Anterior cingulate cortex (tissue), 58 donors: ENCODE results near the gene FAS.

ENCODE experiments used
- DNase-seq, 58 donors: peaks; one replicate each; lab custom pipeline; 2025; lab: John Stamatoyannopoulos, UW

Gene FAS

DNA sequence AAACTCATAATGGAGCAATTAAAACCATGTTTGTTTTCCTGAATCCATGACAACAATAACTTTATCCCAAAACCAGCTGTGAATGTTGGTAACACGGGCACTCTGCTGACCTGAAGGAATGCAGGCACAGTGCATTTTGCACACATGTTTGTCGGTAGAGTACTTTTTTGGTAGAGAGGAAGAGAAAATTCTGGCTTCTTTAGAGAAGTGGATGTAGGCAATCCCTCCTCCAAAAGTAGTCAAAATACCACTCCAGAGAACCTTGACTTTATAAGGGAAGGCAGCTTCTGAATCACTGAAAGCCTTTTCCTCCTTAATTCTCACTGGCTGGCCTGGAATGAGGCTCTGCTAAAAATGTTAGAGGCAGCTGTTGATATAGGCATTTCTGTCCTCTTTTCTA lies 22.2 kb upstream of the FAS start:
- no peak for DNase-seq

DNA sequence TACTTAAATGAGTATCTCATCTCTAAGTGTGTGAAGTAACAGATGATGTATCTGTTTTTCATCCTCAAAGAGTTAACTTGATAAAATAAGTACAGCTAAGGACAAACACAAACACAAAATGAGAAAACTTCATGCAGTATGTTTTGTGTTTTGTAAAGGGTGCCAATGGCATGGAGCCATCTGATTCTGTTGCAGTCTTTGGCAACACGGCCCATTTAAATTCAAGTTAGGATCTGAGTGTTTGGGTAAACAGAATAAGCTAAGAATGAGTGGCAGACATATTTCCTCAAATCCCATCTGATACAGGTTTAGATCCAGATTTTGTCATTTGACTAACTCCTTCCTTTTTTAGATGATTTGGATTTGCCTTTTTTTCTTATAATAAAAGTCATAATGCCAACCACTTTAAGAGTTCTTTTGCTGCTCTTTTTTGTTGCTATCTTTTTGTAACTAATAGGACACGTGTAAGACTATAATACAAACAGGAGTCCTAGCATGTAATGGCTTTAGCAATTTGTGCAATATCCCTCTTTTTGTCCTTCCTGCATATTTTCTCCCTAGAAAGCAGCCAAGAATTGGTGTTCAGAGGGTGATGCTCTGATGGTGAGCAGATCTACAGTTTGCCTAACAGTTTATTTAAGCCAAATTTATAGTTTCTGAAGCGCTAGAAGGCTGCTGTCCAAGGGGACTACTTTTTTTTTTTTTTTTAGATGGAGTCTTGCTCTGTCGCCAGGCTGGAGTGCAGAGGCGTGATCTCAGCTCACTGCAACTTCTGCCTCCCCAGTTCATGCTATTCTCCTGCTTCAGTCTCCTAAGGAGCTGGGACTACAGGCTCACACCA lies 19.2 kb upstream of the FAS start:
- no peak for DNase-seq

DNA sequence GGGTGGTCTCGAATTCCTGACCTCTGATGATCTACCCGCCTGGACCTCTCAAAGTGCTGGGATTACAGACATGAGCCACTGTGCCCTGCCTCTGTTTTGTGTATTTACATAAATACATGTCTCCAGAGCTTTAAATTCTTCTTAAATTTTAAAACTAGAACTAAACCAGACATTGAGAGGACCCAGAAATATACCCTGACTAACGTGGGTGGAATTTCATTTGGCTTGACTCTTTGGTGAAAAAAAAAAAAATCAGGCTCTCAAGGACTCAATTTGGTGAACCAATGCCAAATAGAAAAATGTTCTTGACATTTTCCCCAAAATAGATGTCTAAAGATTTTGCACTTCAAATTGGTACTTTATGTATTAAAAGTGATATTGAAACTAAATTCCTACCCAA lies 16.6 kb upstream of the FAS start:
- no peak for DNase-seq

DNA sequence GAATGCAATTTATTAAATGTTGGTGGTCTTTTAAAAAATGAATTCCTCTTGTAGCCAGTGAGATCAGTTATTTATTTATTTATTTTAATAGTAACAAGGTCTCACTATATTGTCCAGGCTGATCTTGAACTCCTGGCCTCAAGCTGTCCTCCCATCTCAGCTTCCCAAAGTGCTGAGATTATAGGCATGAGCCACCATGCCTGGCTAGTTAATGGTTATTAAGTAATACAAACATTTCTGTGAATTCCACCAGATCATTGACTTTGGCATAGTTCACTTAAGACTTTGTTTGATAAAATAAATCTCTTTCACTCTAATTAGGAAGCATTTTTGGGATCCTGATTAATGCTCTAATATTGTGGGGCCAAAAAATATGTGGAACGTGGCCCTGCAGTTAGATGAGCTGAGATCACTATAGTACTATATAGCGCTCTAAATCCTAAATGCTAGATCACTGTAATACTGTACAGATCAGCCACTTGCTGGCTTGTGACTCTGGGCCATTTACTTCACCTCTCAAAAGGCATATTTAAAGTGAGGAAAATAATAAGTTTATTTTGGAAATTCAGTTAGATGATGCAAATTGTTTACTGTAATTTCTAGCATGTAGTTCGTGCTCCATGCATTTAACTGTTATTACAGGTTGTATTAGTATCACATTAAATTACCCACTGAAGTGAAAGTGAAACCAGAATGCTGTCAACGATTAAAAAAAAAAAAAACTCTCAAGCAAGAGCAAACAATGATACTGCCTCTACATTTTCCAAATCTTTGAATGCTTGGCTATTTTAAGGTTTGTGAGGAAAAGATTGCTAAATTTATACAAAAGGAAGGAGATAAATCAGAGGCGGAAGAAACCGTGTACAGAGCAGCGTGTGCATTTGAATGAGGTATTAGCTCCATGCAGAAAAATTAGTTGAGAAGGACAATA lies 15.9 kb upstream of the FAS start:
- no peak for DNase-seq

DNA sequence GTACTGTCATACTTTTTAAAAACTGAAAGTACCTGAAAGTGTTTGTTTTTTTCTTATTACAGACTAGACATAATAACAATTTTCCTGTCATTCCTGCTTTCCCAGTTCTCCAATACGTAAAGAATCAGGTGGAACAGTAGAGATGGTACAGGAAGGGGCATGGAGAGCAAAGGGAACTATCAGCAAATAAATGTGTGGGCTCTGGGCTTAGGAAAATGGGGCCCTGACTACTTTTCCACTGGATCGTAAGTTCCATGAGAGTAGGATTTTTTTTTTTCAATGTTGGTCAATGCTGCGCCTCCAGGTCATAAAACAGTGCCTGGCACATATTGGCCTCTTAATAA lies 15.2 kb upstream of the FAS start:
- no peak for DNase-seq

DNA sequence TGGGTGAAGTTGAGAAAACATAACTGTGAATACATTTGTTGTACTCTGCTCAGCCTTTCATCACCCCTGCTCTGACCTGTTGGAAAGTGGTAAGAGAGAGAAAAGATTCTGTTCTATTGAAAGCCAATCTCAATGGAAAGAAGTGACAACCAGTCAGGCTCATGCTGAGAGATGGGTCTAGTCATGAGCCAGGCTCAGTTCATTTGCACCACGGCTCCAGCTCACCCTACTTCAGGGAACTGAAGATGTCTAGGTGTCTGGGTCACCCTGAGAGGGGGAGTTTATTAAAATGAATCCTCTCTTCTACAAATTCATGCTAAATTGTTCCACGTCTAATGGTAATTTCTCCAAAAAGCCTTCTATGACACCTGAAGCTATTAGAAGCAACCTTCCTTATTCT lies 12.1 kb upstream of the FAS start:
- DNase-seq, result no peak

DNA sequence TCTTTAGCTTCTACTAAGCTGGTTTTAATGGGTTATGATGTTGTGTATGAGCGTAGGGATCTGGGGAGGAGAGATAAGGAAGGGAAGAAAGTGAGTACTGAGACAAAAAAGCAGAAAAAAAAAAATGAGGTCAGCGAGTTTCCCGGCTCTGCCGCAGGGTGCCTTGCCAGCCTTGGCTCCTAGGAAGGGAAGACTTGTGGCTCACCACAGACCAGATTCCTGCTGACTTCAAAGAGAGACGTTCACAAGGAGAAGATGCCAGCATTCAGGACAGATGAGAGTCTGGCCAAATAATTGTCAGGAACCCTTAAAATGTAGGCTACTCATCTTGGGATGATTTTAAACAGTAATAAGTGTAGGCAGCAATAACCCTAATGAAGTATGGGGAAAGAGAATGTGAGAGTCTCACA lies 11.4 kb upstream of the FAS start:
- DNase-seq, result peak in 11 of 58 donors; percentile 1 to 38 (median 18)

DNA sequence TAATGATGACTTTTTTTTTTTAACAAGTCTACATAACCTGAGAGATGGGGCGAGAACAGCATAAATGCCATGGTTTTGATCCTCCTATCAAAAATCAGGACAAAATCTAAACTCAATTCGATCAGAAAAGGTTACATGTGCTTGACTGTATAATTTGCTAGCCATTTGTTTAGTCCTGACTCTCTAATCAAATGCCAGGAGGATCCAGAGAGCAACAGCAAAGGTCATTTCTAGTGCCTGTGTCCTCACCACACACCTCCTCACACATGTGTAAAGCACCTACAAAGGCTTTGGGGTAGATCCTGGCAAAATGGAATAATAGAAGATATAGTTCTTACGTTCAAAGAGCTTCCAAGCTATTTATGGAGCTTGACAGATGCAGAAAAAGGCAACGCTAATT lies 11.0 kb upstream of the FAS start:
- no peak for DNase-seq

DNA sequence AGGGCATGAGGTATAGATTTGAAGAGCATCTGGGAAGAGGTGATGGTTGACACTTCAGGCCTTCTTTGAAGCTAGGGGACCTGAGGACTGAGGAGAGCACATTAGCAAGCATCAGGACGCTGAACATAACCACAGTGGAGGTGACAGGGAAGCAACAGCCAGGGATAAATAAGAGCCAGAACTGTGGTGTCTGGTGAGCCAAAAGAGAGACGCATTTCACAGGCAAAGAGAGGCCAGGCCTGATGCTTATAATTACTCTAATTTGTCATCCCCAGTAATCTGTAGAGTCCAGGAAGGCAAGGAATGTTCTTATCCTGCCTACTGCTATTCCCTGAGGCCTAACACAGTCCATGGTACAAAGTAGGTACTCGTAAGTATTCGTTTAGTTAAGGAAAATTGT lies 10.4 kb upstream of the FAS start:
- DNase-seq, result no peak

DNA sequence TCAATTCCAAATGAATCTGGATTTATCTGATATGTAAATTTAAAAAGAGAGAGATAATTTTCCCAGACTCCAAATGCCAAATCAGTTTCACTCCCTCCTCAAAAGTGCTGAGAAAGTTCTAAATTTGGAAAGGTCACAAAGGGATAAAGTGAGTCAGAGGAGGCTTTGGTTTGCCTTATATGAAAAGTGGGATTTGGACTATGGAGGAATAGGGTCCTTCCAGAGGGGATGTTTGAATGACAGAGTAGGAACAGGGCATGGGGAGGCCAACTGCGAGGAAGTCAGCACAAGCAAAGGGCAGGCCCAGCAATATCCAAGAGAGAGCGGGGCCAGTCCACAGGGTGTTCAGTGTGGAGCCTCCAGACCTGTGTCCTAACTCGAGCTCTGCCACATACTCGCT lies 9.8 kb upstream of the FAS start:
- DNase-seq, result no peak

DNA sequence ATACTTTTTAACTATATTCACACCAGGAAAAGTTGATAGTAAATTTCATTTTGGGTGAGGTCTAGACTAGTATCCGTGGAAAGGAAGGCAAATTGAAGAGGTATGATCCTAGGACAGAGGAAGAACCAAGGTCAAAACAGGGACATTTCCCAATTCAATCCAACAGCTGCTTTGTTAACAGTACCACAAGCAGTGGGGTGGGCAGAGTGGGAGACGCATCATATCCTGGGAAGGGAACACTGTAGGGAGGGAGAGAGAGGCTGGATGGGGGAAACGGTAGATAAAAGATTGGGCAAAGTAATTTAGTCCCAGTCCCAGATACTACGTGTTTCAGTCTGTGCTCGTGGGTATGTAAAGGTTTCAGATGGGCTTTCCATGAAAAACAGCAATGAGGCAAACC lies 9.2 kb upstream of the FAS start:
- DNase-seq, result no peak

DNA sequence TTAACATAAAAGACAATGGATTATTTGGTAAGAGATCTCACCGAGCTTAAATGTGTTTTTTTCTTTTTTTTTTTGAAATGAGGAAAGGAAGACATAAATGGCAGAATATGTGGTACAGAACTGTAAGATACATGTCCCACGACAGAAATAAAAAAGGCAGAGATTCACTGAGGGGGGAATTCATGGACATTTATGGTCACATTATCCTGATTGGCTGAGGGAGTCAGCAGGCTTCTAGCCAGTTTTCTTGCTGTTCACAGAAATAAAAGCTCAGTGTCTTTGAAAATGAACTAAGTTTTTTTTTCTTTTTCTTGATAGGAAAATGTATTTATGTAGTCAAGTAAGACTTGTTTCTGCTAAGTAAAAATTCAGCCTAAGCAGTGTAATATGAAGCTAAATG lies 8.2 kb upstream of the FAS start:
- DNase-seq, result no peak

DNA sequence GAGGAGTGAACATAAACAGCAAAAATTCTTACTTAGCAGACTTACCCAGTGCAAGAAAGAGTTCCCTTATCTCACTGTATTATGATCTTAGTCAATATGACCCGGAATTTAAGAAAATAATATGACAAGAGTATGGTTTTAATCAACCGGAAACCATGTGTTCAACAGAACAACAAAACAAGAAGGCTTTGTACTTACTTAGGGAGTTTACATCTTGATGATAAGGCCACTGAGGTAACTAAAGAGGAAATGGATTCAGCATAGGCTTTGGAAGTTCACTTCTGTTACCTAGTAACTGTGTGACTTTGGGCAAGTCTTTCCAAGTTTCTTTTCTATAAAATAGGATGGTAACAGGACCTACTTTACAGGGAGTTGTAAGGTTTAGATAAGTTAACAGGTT lies 7.4 kb upstream of the FAS start:
- no peak for DNase-seq

DNA sequence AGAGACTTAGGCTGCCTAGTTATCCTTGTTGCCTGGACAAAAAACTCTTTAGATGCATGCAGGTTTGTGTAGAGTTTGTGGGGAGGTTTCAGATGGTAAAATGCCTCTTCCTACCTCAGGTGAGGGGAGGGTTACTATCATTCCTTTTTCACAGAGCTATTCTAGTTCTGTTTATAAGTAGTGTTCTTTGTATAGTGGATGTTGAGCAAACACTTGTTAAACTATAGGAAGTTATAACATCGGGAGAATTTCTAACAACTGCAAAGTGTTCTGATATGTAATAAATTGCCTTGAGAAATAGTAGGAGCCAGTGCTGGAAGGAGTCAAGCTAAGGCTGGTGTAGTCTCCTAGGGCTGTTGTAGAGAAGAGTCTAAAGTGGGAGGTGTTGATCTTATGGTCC lies 6.7 kb upstream of the FAS start:
- no peak for DNase-seq

DNA sequence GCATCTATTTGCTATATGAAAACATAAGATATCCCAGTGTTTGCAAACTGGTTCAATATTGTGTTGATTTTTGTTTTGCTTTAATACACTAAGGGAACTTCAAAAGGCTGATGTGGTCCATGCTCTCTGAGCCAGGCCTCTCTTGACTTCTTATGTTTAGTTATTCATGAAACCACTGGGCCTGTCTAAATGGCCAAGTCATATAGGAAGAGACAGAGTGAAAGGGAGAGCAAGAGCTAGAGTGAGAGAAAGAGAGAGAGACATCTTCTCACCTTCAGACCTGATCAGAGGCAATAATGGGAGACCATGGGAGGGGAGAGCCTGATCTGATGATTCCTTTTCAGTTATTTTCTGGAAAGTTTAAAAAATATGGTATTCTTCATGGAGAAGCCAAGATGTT lies 6.1 kb upstream of the FAS start:
- DNase-seq, result no peak

DNA sequence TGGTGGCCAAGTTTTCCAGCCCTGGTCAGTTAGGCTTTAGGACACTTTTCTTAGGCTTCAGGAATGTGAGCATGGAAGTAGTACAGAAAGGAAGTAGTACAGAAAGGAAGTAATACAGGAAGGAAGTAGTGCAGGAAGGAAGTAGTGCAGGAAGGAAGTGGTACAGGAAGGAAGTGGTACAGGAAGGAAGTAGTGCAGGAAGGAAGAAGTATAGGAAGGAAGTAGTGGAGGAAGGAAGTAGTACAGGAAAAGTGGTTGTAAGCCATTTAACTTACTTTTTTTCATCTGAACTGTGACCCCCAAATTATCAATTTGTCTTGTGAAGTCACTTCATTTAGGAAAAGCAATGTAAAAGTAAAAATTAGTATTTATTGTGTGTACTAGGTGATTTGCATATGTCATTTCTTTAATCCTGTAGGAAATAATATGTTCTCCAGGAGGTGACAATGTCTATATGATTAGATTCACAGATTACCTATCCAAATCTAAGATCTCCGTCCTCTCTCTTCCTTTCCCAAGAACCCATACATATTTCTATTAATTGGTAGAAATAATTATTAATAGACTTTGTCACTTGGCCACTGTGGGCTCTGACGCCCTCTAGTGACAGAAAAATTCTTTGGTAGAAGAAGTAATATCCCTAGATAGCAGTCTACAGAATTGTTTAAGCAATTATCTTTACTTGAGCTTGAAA lies 3.9 kb upstream of the FAS start:
- peak in 6 of 58 donors; percentile 1 to 24 (median 12) for DNase-seq

DNA sequence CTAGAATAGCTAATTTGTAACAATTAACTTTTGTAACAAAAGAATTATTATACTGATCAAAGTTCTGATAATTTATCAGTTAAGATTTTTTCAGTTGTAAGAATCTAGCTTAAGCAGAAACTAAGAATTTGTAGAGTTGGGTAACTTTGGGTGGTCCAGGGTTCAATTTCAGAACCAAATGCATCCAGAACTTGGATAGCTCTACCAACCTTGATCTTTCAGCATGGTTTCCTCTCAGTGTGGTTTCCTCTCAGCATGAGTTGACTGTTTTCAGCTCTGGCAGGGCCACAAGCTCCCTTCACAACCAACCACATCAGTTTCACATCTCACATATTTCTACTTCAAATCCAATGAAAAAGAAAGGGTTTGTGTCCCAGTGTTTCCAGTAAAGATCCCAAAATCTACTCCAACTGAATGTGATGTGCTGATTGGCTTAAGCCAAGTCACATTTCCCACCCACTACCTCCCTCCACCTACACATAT lies 3.3 kb upstream of the FAS start:
- DNase-seq, result no peak

DNA sequence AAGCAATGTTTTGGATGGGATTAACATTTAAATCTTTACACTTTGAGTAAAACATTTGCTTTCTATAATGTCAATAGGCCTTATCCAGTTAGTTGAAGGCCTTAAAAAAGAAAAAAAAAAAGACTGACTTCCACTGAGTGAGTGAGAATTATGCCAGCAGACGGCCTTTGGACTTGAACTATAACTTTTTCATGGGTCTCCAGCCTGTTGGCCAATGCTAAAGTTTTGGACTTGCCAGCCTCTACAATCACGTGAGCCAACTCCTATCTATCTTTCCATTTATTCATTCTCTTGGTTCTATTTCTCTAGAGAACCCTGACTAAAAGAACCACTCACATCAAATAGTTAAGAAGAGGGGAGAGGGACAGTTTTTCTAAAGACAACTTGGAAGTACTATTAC lies 2.8 kb upstream of the FAS start:
- no peak for DNase-seq

DNA sequence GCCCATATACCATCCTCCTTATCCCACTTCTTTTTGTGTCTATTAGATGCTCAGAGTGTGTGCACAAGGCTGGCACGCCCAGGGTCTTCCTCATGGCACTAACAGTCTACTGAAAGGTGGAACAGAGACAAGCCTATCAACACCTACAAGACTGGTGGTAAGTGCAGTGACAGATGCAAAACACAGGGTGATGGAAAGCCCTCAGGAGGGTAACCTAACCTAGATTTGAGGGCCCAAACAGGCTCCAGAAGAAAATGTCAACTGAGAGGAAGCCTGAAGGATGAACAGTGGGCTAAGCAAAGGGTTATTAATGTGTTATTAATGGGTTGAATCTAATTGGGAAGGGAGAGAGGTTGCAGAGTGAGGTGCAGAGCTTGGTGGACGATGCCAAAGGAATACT lies 1.2 kb upstream of the FAS start:
- DNase-seq, result no peak

DNA sequence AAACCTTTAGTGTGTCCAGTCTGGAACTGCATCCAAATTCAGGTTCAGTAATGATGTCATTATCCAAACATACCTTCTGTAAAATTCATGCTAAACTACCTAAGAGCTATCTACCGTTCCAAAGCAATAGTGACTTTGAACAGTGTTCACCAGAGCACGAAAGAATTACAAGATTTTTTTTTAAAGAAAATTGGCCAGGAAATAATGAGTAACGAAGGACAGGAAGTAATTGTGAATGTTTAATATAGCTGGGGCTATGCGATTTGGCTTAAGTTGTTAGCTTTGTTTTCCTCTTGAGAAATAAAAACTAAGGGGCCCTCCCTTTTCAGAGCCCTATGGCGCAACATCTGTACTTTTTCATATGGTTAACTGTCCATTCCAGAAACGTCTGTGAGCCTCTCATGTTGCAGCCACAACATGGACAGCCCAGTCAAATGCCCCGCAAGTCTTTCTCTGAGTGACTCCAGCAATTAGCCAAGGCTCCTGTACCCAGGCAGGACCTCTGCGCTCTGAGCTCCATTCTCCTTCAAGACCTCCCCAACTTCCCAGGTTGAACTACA lies 694 bp upstream of the FAS start:
- DNase-seq, result no peak
